GM15510 (cell line): ENCODE data around the gene LY6G6C.

Source experiments
- POLR2A ChIP-seq: IDR thresholded peaks from 3 replicates; pipeline ENCODE4 v1.6.1; 2011; ENCODE audit warnings: borderline replicate concordance; ENCODE audit not compliant: insufficient read length; ENCODE audit errors: extremely low read depth

Gene LY6G6C, protein sequence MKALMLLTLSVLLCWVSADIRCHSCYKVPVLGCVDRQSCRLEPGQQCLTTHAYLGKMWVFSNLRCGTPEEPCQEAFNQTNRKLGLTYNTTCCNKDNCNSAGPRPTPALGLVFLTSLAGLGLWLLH

GRCh38 chr6:31721351-31722020 lies at the start of gene LY6G6C:
Gene LY6G6C, minus strand, starts transcription at chr6:31721746. Its CDS starts 67 bp downstream, at chr6:31721679.
- TF ChIP-seq POLR2A: no peak

- no peak for TF ChIP-seq POLR2A
Observed at GRCh38 chr6:31770860-31771259, 49.3 kb upstream of the LY6G6C start.

DNA sequence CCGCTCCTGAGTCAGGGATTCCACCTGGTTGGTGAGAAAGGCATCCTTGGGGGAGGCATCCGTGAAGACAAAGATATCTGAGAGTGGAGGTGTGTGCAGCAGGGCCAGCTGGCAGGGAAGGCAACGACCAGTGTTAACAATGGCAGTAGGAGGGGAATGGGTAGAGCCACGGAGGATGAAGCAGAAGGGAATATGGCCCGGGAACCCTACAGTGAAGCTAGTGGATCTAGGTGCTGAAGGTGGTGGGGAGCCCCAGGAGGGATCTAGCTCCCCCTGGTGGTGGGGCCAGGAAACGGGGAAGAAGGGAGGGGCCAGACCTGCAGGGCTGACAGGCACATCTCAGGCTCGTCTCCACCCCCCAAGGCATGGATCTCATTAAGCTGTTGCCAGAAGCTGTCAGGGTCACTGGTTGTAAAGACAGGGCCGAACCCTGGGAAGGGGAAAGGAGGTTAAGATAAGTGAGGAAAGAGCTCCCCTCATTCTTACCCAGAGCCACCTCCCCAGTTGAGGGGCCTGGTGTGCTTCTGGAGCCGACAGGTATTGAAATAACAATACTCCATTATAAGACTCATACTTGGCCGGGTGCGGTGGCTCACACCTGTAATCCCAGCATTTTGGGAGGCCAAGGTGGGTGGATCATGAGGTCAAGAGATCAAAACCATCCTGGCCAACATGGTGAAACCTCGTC lies 48.3 kb upstream of the LY6G6C start:
- TF ChIP-seq POLR2A: no peak

GRCh38 chr6:31768363-31769257 lies 47.1 kb upstream of the LY6G6C start:
- no peak for TF ChIP-seq POLR2A

GRCh38 chr6:31767096-31767645 lies 45.6 kb upstream of the LY6G6C start:
- TF ChIP-seq POLR2A: no peak

DNA sequence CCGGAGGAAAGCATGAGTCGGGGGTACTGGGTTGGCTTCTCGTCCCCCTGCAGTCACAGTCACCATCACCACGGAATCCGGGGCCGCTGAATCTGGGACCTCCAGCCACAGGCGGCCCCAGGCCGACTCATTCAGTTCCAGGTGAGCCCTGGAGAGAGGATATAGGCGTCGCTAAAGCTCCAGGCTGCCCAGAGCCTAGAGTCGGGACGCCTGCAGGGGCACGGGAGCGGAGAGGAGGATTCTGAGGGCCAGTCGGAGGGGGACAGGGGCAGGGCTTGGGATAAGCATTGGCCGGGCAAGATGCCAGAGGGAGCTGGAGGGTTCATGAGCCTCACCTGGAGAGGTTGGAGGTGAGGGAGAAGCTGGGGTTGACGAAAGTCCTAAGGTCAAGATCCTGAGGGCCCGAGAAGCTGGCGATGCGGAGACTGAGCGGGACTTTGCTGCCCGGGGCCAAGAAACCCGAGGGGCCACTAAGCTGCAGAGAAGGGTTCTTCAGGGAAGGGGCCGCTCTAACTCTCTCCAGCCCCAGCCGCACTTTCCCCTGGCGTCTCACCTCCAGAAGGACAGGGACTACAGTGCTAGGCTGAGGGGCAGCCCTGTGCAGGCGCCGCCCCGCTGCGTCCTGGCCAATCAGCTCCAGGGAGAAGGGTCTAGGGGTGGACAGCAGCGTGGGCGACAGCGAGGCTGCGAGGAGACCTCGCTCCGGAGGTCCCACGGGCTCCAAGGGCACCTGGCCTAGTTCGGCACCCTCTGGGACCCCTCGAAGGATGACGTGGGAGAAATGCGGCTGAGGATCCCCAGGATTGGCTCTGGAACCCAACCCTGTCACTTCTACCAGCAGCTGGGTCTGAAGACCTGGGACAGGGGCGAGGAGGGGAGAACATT lies 44.6 kb upstream of the LY6G6C start:
- no peak for TF ChIP-seq POLR2A

DNA sequence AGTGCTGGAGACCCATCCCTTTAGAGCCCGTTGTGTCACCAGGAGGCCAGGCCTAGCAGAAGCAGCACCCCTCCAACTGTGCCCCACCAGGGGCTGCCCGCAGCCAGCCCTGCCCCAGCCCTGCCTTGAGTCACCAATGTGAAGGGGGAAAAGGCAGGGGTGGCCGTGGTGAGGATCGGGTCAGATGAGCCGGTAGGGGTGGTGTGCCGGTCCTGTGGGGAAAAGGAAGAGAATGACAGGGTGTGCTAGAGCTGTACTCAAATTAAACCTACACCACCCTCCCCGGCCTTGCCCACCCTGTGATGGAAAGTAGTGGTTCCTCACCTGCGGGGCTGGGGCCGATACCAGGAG lies 44.0 kb upstream of the LY6G6C start:
- TF ChIP-seq POLR2A: no peak

DNA sequence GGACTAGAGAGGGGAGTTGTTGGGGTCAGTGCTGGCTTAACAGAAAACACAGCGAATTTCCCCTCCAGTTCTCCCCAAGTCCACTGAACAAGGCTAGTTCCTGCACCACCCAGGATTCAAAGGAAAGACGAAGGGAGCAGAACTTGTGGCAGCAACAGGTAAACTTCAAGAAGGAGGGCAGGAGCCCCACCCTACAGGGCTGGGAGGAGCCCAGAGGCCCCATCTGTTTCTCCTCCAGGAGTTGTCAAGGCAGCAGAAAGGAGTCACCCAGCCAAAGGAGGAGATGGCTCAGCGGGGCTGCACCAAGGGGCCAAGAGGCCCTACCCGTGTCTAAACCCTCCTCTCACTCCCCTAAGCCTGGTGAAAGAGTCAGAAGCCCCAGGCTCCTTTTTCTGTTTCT lies 42.7 kb upstream of the LY6G6C start:
- TF ChIP-seq POLR2A: no peak

- no peak for TF ChIP-seq POLR2A
Observed at GRCh38 chr6:31763619-31763940, 42.0 kb upstream of the LY6G6C start.

DNA sequence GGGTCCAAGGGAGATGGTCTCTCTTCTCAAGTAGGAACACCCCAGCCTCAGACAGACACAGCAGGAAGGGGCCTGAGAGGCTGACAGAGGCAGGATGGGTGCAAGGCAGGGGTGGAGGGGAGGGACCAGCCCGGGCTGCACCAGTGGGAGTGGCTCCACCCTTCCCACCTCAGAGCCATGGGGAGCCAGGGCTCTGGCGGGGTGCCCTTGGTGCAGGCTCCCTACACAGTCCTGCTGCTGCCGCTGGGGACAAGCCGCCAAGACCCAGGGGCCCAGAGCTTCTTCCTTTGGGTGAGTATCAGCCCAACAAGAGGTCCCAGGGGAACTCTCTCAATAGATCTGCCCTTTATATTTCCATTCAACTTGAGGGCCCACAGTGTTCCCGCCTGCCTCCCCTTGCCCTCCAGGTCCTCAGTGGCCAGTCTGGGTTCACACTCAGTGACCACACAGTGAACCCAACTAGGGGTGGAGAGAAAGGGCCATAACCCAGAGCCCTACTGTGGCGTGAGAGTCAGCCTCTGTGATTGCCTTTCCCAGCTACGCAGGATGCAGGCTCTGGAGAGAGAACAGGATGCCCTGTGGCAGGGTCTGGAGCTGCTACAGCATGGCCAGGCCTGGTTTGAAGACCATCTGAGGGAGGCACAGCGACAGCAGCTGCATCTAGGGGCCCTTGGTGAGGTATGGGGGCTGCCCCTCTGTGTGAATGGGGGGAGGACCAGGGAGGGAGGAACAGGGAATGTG lies 41.5 kb upstream of the LY6G6C start:
- TF ChIP-seq POLR2A: peak; percentile 13

DNA sequence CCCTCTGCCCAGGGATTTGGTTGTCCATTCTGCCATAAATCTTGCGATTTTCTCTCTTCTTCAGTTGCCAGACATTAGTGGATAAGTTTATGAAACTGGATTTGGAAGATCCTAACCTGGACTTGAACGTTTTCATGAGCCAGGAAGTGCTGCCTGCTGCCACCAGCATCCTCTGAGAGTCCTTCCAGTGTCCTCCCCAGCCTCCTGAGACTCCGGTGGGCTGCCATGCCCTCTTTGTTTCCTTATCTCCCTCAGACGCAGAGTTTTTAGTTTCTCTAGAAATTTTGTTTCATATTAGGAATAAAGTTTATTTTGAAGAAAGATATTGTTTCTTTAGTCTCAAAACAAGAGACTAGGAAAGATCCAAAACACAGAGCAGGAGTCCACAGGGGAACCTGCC lies 40.8 kb upstream of the LY6G6C start, which contains the start of gene SAPCD1:
Gene SAPCD1, plus strand, starts transcription at position 301 of the 400 bp plus-strand sequence. CDS start 399 bp downstream, outside the sequence.
- no peak for TF ChIP-seq POLR2A

GRCh38 chr6:31761343-31761742 lies 39.8 kb upstream of the LY6G6C start:
- no peak for TF ChIP-seq POLR2A

GRCh38 chr6:31760790-31761189 lies 39.2 kb upstream of the LY6G6C start:
- no peak for TF ChIP-seq POLR2A
